ENCODE data around the gene EPB41L4A.
"Not testable (repeated sequence)": the region's sequence is repeated elsewhere in the genome, so short reads cannot be mapped to it uniquely, and the experiment has no call there.

Gene EPB41L4A

GRCh38 chr5:112366987-112367386 is 52.1 kb downstream of the EPB41L4A start:
- H3K4me1 Mint-ChIP-seq (ENCODE audit: low read depth in 2 of 2), result no peaks in the 10 kb centered on the region
- no peaks in the 10 kb centered on the region for H3K9me3 Mint-ChIP-seq
- no peak overlapping the region for H3K4me3 Mint-ChIP-seq
- H3K27me3 Mint-ChIP-seq, result peaks cover 0 to under 1% of the 10 kb centered on the region in 2 donors
- H3K36me3 Mint-ChIP-seq (ENCODE audit: insufficient read depth), result peaks cover 7% of the 10 kb centered on the region
- no peak for DNase-seq
- no peak for ATAC-seq (replicated peaks)
- no peak overlapping the region for H3K27ac Mint-ChIP-seq

- H3K4me3 Mint-ChIP-seq, result not testable (repeated sequence)
Measured at GRCh38 chr5:112360740-112361139, 58.3 kb downstream of the EPB41L4A start.

GRCh38 chr5:112356178-112356956 is 62.7 kb downstream of the EPB41L4A start:
- H3K4me1 Mint-ChIP-seq (ENCODE audit: low read depth in 2 of 2), result peaks cover 0 to 6% of the 10 kb centered on the region in 2 donors
- no peaks in the 10 kb centered on the region for H3K36me3 Mint-ChIP-seq (ENCODE audit: insufficient read depth)
- ATAC-seq (replicated peaks) (peak; percentile 42), DNase-seq (no peak)
- peaks cover 3 to 6% of the 10 kb centered on the region in 2 donors for H3K9me3 Mint-ChIP-seq
- H3K4me3 Mint-ChIP-seq, result no peak overlapping the region
- peaks cover 4 to 17% of the 10 kb centered on the region in 2 donors for H3K27me3 Mint-ChIP-seq
- H3K27ac Mint-ChIP-seq, result no peak overlapping the region

More at GRCh38 chr5:112360740-112361139, 58.3 kb downstream of the EPB41L4A start:
- DNase-seq; H3K36me3 Mint-ChIP-seq (ENCODE audit: insufficient read depth); ATAC-seq (replicated peaks); H3K27me3 Mint-ChIP-seq; H3K27ac Mint-ChIP-seq; H3K9me3 Mint-ChIP-seq; H3K4me1 Mint-ChIP-seq (ENCODE audit: low read depth in 2 of 2): not testable (repeated sequence)

GRCh38 chr5:112355058-112355685 is 63.9 kb downstream of the EPB41L4A start:
- Mint-ChIP-seq H3K4me3 (peak overlapping the region in 1 of 2 donors; percentile 22), H3K9me3 (peaks cover 3 to 6% of the 10 kb centered on the region in 2 donors), H3K4me1 (ENCODE audit: low read depth in 2 of 2) (peaks cover 0 to 6% of the 10 kb centered on the region in 2 donors), H3K27ac (no peak overlapping the region), H3K36me3 (ENCODE audit: insufficient read depth) (no peaks in the 10 kb centered on the region), H3K27me3 (peaks cover 4 to 17% of the 10 kb centered on the region in 2 donors)
- ATAC-seq (replicated peaks) (peak; percentile 65), DNase-seq (no peak)

- Mint-ChIP-seq H3K36me3 (ENCODE audit: insufficient read depth) (no peaks in the 10 kb centered on the region), H3K9me3 (peaks cover 3 to 6% of the 10 kb centered on the region in 2 donors), H3K27ac (no peak overlapping the region), H3K4me3 (no peak overlapping the region), H3K4me1 (ENCODE audit: low read depth in 2 of 2) (peaks cover 0 to 6% of the 10 kb centered on the region in 2 donors), H3K27me3 (peaks cover 4 to 17% of the 10 kb centered on the region in 2 donors)
- DNase-seq (no peak), ATAC-seq (replicated peaks) (no peak)
Measured at GRCh38 chr5:112353678-112354077, 65.4 kb downstream of the EPB41L4A start.

GRCh38 chr5:112351225-112351624 is 67.9 kb downstream of the EPB41L4A start:
- DNase-seq (no peak), ATAC-seq (replicated peaks) (no peak)
- H3K4me3 Mint-ChIP-seq, result no peak overlapping the region
- peaks cover 3 to 6% of the 10 kb centered on the region in 2 donors for H3K9me3 Mint-ChIP-seq
- no peak overlapping the region for H3K27ac Mint-ChIP-seq
- peaks cover 4 to 17% of the 10 kb centered on the region in 2 donors for H3K27me3 Mint-ChIP-seq
- no peaks in the 10 kb centered on the region for H3K36me3 Mint-ChIP-seq (ENCODE audit: insufficient read depth)
- H3K4me1 Mint-ChIP-seq (ENCODE audit: low read depth in 2 of 2), result peaks cover 0 to 6% of the 10 kb centered on the region in 2 donors

- Mint-ChIP-seq H3K4me3 (no peak overlapping the region), H3K36me3 (ENCODE audit: insufficient read depth) (no peaks in the 10 kb centered on the region), H3K27ac (no peak overlapping the region), H3K27me3 (peaks cover 4 to 14% of the 10 kb centered on the region in 2 donors), H3K9me3 (peaks cover 3 to 6% of the 10 kb centered on the region in 2 donors), H3K4me1 (ENCODE audit: low read depth in 2 of 2) (peaks cover 0 to 6% of the 10 kb centered on the region in 2 donors)
- ATAC-seq (replicated peaks) (no peak), DNase-seq (no peak)
Measured at GRCh38 chr5:112350626-112351025, 68.5 kb downstream of the EPB41L4A start.

GRCh38 chr5:112349371-112349770 is 69.7 kb downstream of the EPB41L4A start:
- H3K4me3 Mint-ChIP-seq, result no peak overlapping the region
- H3K36me3 Mint-ChIP-seq (ENCODE audit: insufficient read depth), result no peaks in the 10 kb centered on the region
- H3K27ac Mint-ChIP-seq, result no peak overlapping the region
- DNase-seq, result no peak
- peaks cover 3 to 6% of the 10 kb centered on the region in 2 donors for H3K9me3 Mint-ChIP-seq
- peaks cover 4 to 9% of the 10 kb centered on the region in 2 donors for H3K27me3 Mint-ChIP-seq
- no peak for ATAC-seq (replicated peaks)
- peaks cover 0 to 3% of the 10 kb centered on the region in 2 donors for H3K4me1 Mint-ChIP-seq (ENCODE audit: low read depth in 2 of 2)

GRCh38 chr5:112348915-112349314 is 70.2 kb downstream of the EPB41L4A start:
- peaks cover 4 to 9% of the 10 kb centered on the region in 2 donors for H3K27me3 Mint-ChIP-seq
- peaks cover 0 to 3% of the 10 kb centered on the region in 2 donors for H3K4me1 Mint-ChIP-seq (ENCODE audit: low read depth in 2 of 2)
- no peak overlapping the region for H3K27ac Mint-ChIP-seq
- DNase-seq (no peak), ATAC-seq (replicated peaks) (no peak)
- no peak overlapping the region for H3K4me3 Mint-ChIP-seq
- no peaks in the 10 kb centered on the region for H3K36me3 Mint-ChIP-seq (ENCODE audit: insufficient read depth)
- peaks cover 3 to 6% of the 10 kb centered on the region in 2 donors for H3K9me3 Mint-ChIP-seq

GRCh38 chr5:112348387-112348786 is 70.7 kb downstream of the EPB41L4A start:
- ATAC-seq (replicated peaks) (no peak), DNase-seq (no peak)
- Mint-ChIP-seq H3K27ac (no peak overlapping the region), H3K36me3 (ENCODE audit: insufficient read depth) (no peaks in the 10 kb centered on the region), H3K27me3 (peaks cover 4 to 5% of the 10 kb centered on the region in 2 donors), H3K9me3 (peaks cover 3 to 5% of the 10 kb centered on the region in 2 donors), H3K4me1 (ENCODE audit: low read depth in 2 of 2) (peaks cover 0 to 3% of the 10 kb centered on the region in 2 donors), H3K4me3 (no peak overlapping the region)

- ATAC-seq (replicated peaks) (no peak), DNase-seq (no peak)
- H3K36me3 Mint-ChIP-seq (ENCODE audit: insufficient read depth), result no peaks in the 10 kb centered on the region
- no peak overlapping the region for H3K27ac Mint-ChIP-seq
- H3K4me1 Mint-ChIP-seq (ENCODE audit: low read depth in 2 of 2), result no peaks in the 10 kb centered on the region
- H3K27me3 Mint-ChIP-seq, result no peaks in the 10 kb centered on the region
- no peaks in the 10 kb centered on the region for H3K9me3 Mint-ChIP-seq
- H3K4me3 Mint-ChIP-seq, result no peak overlapping the region
Measured at GRCh38 chr5:112346411-112347044, 72.5 kb downstream of the EPB41L4A start.

- no peaks in the 10 kb centered on the region for H3K4me1 Mint-ChIP-seq (ENCODE audit: low read depth in 2 of 2)
- no peaks in the 10 kb centered on the region for H3K9me3 Mint-ChIP-seq
- DNase-seq, result no peak
- ATAC-seq (replicated peaks), result no peak
- no peak overlapping the region for H3K27ac Mint-ChIP-seq
- no peaks in the 10 kb centered on the region for H3K36me3 Mint-ChIP-seq (ENCODE audit: insufficient read depth)
- no peaks in the 10 kb centered on the region for H3K27me3 Mint-ChIP-seq
- H3K4me3 Mint-ChIP-seq, result no peak overlapping the region
Measured at GRCh38 chr5:112344540-112344939, 74.5 kb downstream of the EPB41L4A start.

GRCh38 chr5:112342389-112342788 is 76.7 kb downstream of the EPB41L4A start:
- no peaks in the 10 kb centered on the region for H3K27me3 Mint-ChIP-seq
- no peaks in the 10 kb centered on the region for H3K36me3 Mint-ChIP-seq (ENCODE audit: insufficient read depth)
- H3K27ac Mint-ChIP-seq, result no peak overlapping the region
- ATAC-seq (replicated peaks), result no peak
- H3K9me3 Mint-ChIP-seq, result no peaks in the 10 kb centered on the region
- no peaks in the 10 kb centered on the region for H3K4me1 Mint-ChIP-seq (ENCODE audit: low read depth in 2 of 2)
- no peak overlapping the region for H3K4me3 Mint-ChIP-seq
- DNase-seq, result no peak
